ENCODE measurements around the gene SHBG. TPM values are rescaled to one million over a fixed set of nuclear protein-coding genes. Genes with fewer than 3 reads are reported as not detected.
A peak's percentile ranks its signal among the peaks of the same experiment; 100 is the strongest.
"Not testable (repeated sequence)": the region's sequence is repeated elsewhere in the genome, so short reads cannot be mapped to it uniquely, and the experiment has no call there.

The SHBG gene
- polyA plus RNA-seq, 3 donors = 0.32 to 0.67 (median 0.45) TPM

GRCh38 chr17:7597561-7597960 is 32.4 kb upstream of the SHBG start:
- 61 to 81% (median 74%) methylated on average over 5 of the region's 5 CpGs for WGBS, 3 donors

GRCh38 chr17:7606280-7606679 is 23.7 kb upstream of the SHBG start:
- no peak overlapping the region for H3K27ac ChIP-seq (ENCODE audit: low read depth, low read length)
- WGBS, 3 donors = 96 to 98% (median 97%) methylated on average over 4 of the region's 4 CpGs

More at GRCh38 chr17:7597561-7597960, 32.4 kb upstream of the SHBG start:
- H3K27ac ChIP-seq (ENCODE audit: low read depth, low read length) = not testable (repeated sequence)

GRCh38 chr17:7610641-7611040 is 19.3 kb upstream of the SHBG start:
- no peak overlapping the region for H3K27ac ChIP-seq (ENCODE audit: low read depth, low read length)
- 97 to 100% (median 99%) methylated on average over 2 of the region's 2 CpGs for WGBS, 3 donors

GRCh38 chr17:7611635-7612293 is 18.2 kb upstream of the SHBG start:
- WGBS, 3 donors = 30 to 72% (median 70%) methylated on average over 3 of the region's 3 CpGs
- no peak overlapping the region for H3K27ac ChIP-seq (ENCODE audit: low read depth, low read length)

- H3K27ac ChIP-seq (ENCODE audit: low read depth, low read length) = no peak overlapping the region
- 89 to 100% (median 98%) methylated on average over 1 of the region's 1 CpG for WGBS, 3 donors
These were observed 17.7 kb upstream of the SHBG start for GRCh38 chr17:7612294-7612640.

- H3K27ac ChIP-seq (ENCODE audit: low read depth, low read length) = no peak overlapping the region
- WGBS, 3 donors = 6 to 11% (median 11%) methylated on average over 15 to 20 of the region's 20 CpGs
These were observed 16.0 kb upstream of the SHBG start for GRCh38 chr17:7613769-7614424.

GRCh38 chr17:7614425-7615264 is 15.3 kb upstream of the SHBG start, which contains the start of gene FXR2:
TSS of gene FXR2 (minus strand) at chr17:7614897. CDS start at chr17:7614532, 365 bp downstream.
- H3K27ac ChIP-seq (ENCODE audit: low read depth, low read length) = peak within 1 kb of the TSS; percentile 64
- 0 to 1% (median 0%) methylated on average over 58 to 93 of the region's 93 CpGs for WGBS, 3 donors

- no peak overlapping the region for H3K27ac ChIP-seq (ENCODE audit: low read depth, low read length)
- 5 to 8% (median 6%) methylated on average over 28 of the region's 28 CpGs for WGBS, 3 donors
These were observed 14.6 kb upstream of the SHBG start for GRCh38 chr17:7615265-7615747.

- 71 to 76% (median 75%) methylated on average over 5 of the region's 5 CpGs for WGBS, 3 donors
These were observed 11.3 kb upstream of the SHBG start for GRCh38 chr17:7618608-7619007.

GRCh38 chr17:7620835-7621234 is 9.1 kb upstream of the SHBG start:
- H3K27ac ChIP-seq (ENCODE audit: low read depth, low read length) = no peak overlapping the region
- 92 to 96% (median 95%) methylated on average over 8 of the region's 8 CpGs for whole genome bisulfite sequencing, 3 donors

More at GRCh38 chr17:7618608-7619007, 11.3 kb upstream of the SHBG start:
- no peak overlapping the region for H3K27ac ChIP-seq (ENCODE audit: low read depth, low read length)

GRCh38 chr17:7623661-7624060 is 6.3 kb upstream of the SHBG start:
- 84 to 90% (median 87%) methylated on average over 5 of the region's 5 CpGs for WGBS, 3 donors
- no peak overlapping the region for H3K27ac ChIP-seq (ENCODE audit: low read depth, low read length)

GRCh38 chr17:7625749-7626148 is 4.2 kb upstream of the SHBG start:
- H3K27ac ChIP-seq (ENCODE audit: low read depth, low read length) = not testable (repeated sequence)
- 96 to 98% (median 97%) methylated on average over 16 of the region's 16 CpGs for WGBS, 3 donors

- no peak overlapping the region for H3K27ac ChIP-seq (ENCODE audit: low read depth, low read length)
- 56 to 77% (median 67%) methylated on average over 7 of the region's 7 CpGs for WGBS, 3 donors
These were observed 3.6 kb upstream of the SHBG start for GRCh38 chr17:7626307-7626706.

GRCh38 chr17:7626956-7627249 is 3.0 kb upstream of the SHBG start:
- WGBS, 3 donors = 12 to 21% (median 17%) methylated on average over 6 of the region's 6 CpGs
- H3K27ac ChIP-seq (ENCODE audit: low read depth, low read length) = peak overlapping the region; percentile 65

GRCh38 chr17:7627250-7628121 is 2.4 kb upstream of the SHBG start, which contains the start of gene SAT2:
TSS of gene SAT2 (minus strand) at chr17:7627821. CDS start at chr17:7627635, 186 bp downstream.
- H3K27ac ChIP-seq (ENCODE audit: low read depth, low read length) = peak within 1 kb of the TSS; percentile 65
- WGBS, 3 donors = 0% methylated on average over 54 of the region's 54 CpGs

GRCh38 chr17:7631398-7632380 is 1.8 kb downstream of the SHBG start:
- 45 to 83% (median 80%) methylated on average over 11 of the region's 11 CpGs for WGBS, 3 donors
- H3K27ac ChIP-seq (ENCODE audit: low read depth, low read length) = no peak overlapping the region

- H3K27ac ChIP-seq (ENCODE audit: low read depth, low read length) = no peak overlapping the region
- WGBS, 3 donors = 34 to 48% (median 44%) methylated on average over 6 of the region's 6 CpGs
These were observed 2.6 kb downstream of the SHBG start for GRCh38 chr17:7632492-7632894.

Measured in adipose tissue (tissue), 3 donors.